GM12878 (cell line): ENCODE measurements around the gene CCDC66.

Experiments used
- CBX5 ChIP-seq: sonication (generic); IDR thresholded peaks from 2 replicates; pipeline ENCODE4 v1.6.1; 2016; ENCODE audit warnings: low read depth, moderate library complexity, mild to moderate bottlenecking, inconsistent platforms
- EZH2 ChIP-seq: IDR thresholded peaks from 2 replicates; pipeline ENCODE4 v1.6.1; 2012; ENCODE audit warnings: low read depth, mild to moderate bottlenecking, control low read depth, inconsistent platforms, low read length, borderline replicate concordance; ENCODE audit not compliant: control insufficient read depth
- NFIC ChIP-seq: IDR thresholded peaks from 2 replicates; pipeline ENCODE4 v1.6.1; 2012; ENCODE audit warnings: low read depth, mild to moderate bottlenecking, inconsistent platforms, low read length, moderate library complexity
- NR2F1 ChIP-seq: fragments of 450-650 bp; conservative IDR thresholded peaks from 2 replicates; pipeline ENCODE4 v1.6.1; 2017; ENCODE audit warnings: mild to moderate bottlenecking
- PAX5 ChIP-seq: IDR thresholded peaks from 2 replicates; pipeline ENCODE4 v1.6.1; 2011; ENCODE audit warnings: low read depth, low read length, borderline replicate concordance
- TAF1 ChIP-seq: IDR thresholded peaks from 2 replicates; pipeline ENCODE4 v1.6.1; 2011; ENCODE audit warnings: mild to moderate bottlenecking, low read depth, low read length, borderline replicate concordance
- TF ChIP-seq, protein P1 (sequence below), 3 experiments: IDR thresholded peaks in 2 of 3; conservative IDR thresholded peaks in 1 of 3; 2 replicates each; pipeline ENCODE4 v1.5.1; 2011; ENCODE audit warnings: low read depth in 3 of 3, low read length in 3 of 3, mild to moderate bottlenecking in 3 of 3, control low read depth in 2 of 3, moderate library complexity in 2 of 3, inconsistent platforms in 1 of 3, mixed read lengths in 1 of 3; ENCODE audit not compliant: control insufficient read depth in 2 of 3, insufficient read depth in 1 of 3; ENCODE audit errors: extremely low read depth in 1 of 3

DNA sequence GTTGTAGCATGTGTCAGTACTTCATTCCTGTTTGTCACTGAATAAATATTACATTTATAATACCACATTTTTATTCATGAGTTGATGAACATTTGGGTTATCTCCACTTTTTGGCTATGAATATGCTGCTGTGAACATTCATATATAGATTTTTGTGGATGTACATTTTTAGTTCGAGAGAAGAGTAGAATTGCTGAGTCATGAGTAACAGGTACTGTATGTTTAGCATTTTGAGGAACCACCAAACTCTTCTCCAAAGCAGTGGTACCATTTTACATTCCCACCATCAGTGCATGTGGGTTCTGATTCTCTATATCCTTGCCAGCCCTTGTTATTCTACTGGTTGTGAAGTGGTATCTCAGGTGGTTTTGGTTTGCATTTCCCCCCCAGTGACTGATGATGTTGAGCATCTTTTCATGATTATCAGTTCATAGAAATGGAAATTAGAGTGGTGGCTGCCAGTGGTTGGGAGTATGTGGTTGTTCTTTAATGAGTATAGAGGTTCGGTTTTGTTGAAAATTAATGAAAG lies 59.6 kb downstream of the CCDC66 start:
- no peak for TF ChIP-seq PAX5
- TF ChIP-seq, protein P1, sequence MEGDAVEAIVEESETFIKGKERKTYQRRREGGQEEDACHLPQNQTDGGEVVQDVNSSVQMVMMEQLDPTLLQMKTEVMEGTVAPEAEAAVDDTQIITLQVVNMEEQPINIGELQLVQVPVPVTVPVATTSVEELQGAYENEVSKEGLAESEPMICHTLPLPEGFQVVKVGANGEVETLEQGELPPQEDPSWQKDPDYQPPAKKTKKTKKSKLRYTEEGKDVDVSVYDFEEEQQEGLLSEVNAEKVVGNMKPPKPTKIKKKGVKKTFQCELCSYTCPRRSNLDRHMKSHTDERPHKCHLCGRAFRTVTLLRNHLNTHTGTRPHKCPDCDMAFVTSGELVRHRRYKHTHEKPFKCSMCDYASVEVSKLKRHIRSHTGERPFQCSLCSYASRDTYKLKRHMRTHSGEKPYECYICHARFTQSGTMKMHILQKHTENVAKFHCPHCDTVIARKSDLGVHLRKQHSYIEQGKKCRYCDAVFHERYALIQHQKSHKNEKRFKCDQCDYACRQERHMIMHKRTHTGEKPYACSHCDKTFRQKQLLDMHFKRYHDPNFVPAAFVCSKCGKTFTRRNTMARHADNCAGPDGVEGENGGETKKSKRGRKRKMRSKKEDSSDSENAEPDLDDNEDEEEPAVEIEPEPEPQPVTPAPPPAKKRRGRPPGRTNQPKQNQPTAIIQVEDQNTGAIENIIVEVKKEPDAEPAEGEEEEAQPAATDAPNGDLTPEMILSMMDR (IDR thresholded peaks at IDR 0.05 in 2 of 3, conservative IDR thresholded peaks at IDR 0.05 in 1 of 3; ENCODE audit: control insufficient read depth in 2 of 3, extremely low read depth in 1 of 3, insufficient read depth in 1 of 3, low read depth in 3 of 3, low read length in 3 of 3), result no peak
- TF ChIP-seq NFIC, result no peak
- TF ChIP-seq EZH2, result no peak
- TF ChIP-seq CBX5, result no peak
- TF ChIP-seq TAF1, result no peak
- TF ChIP-seq NR2F1, result no peak
